Esophagus squamous epithelium (tissue), 5 donors: ENCODE data around the gene TPM1. TPM values are rescaled to one million over a fixed set of nuclear protein-coding genes. Genes with fewer than 3 reads are reported as not detected.

ENCODE experiments used
- DNase-seq: peaks from one replicate; lab custom pipeline; 2025; lab: John Stamatoyannopoulos, UW
- H3K27ac ChIP-seq, 4 donors: fragments of 200-600 bp; sonication (generic); one replicate each; pipeline ENCODE4 v1.5.1; 2016 to 2019; ENCODE audit warnings: mild to moderate bottlenecking in 1 of 4
- H3K27me3 ChIP-seq, 4 donors: fragments of 200-600 bp; sonication (generic); 1 replicate in 3 of 4; 2 replicates in 1 of 4; pipeline versions ENCODE4 v1.5.1 to v1.6.0; 2017 to 2021; ENCODE audit warnings: antibody characterized with exemption in 1 of 4
- H3K36me3 ChIP-seq, 3 donors: fragments of 200-600 bp; sonication (generic); one replicate each; pipeline ENCODE4 v1.5.1; 2016 to 2019
- H3K4me1 ChIP-seq, 3 donors: fragments of 200-600 bp; sonication (generic); one replicate each; pipeline ENCODE4 v1.5.1; 2017 to 2019
- H3K4me3 ChIP-seq, 4 donors: fragments of 200-600 bp; sonication (generic); 1 replicate in 3 of 4; 2 replicates in 1 of 4; pipeline ENCODE4 v1.5.1; 2016 to 2019; ENCODE audit warnings: mild to moderate bottlenecking in 2 of 4, moderate library complexity in 1 of 4
- H3K9me3 ChIP-seq, 3 donors: fragments of 200-600 bp; sonication (generic); one replicate each; pipeline ENCODE4 v1.5.1; 2016 to 2019
- CTCF ChIP-seq, 6 experiments: fragments of 450-650 bp in 4 of 6; fragments of 200-600 bp in 2 of 6; sonication (generic) in 2 of 6; IDR thresholded peaks; one replicate each; pipeline ENCODE4 v1.5.1; 2016 to 2019; ENCODE audit warnings: antibody characterized with exemption in 6 of 6, mild to moderate bottlenecking in 4 of 6, moderate library complexity in 4 of 6
- POLR2A ChIP-seq, 4 donors: fragments of 450-650 bp; IDR thresholded peaks; one replicate each; pipeline ENCODE4 v1.6.1; 2017; ENCODE audit warnings: antibody characterized with exemption in 4 of 4, mild to moderate bottlenecking in 4 of 4, moderate library complexity in 3 of 4
- WGBS, 2 donors: methylation state at CpG; one replicate each; pipeline ENCODE4 v1.1.5; 2018; 5-methylcytosine and 5-hydroxymethylcytosine counted together
- intact Hi-C: fragments of 100-400 bp; cut with DNase I; formaldehyde crosslinking; loops from one replicate; pipeline ENCODE4 v1.15.0; 2022
- total RNA-seq, 4 donors: library from RNA; depleted of rRNA; stranded (reverse); fragments of >200 nt; gene quantifications; one replicate each; pipeline ENCODE4 v1.1.0, GENCODE V29; 2016
- donor health status: DM: yes; HTN: yes; CAD: no.

The TPM1 gene
- total RNA-seq, 4 donors from 2014 or later: 44.3 to 680 (median 138) TPM

GRCh38 chr15:63029676-63030075, 12.9 kb upstream of the TPM1 start:
- Histone ChIP-seq H3K27ac (peak overlapping the region in 1 of 4 donors; percentile 13), H3K9me3 (no peaks in the 10 kb centered on the region), H3K4me3 (peak overlapping the region in 1 of 4 donors; percentile 7), H3K27me3 (no peaks in the 10 kb centered on the region), H3K4me1 (no peaks in the 10 kb centered on the region), H3K36me3 (no peaks in the 10 kb centered on the region)
- intact Hi-C loops: no loop called here
- TF ChIP-seq CTCF (IDR thresholded peaks at IDR 0.05) (no peak), POLR2A (IDR thresholded peaks at IDR 0.05) (no peak)
- 46 to 49% methylated on average over 5 of the region's 5 CpGs for WGBS, 2 donors
- DNase-seq: no peak

- H3K27me3 ChIP-seq: no peaks in the 10 kb centered on the region
- no peaks in the 10 kb centered on the region for H3K4me1 ChIP-seq
- no peaks in the 10 kb centered on the region for H3K9me3 ChIP-seq
- H3K4me3 ChIP-seq: peak overlapping the region in 1 of 4 donors; percentile 7
- TF ChIP-seq POLR2A (IDR thresholded peaks at IDR 0.05): no peak
- TF ChIP-seq CTCF (IDR thresholded peaks at IDR 0.05): no peak
- 47 to 63% methylated on average over 6 of the region's 6 CpGs for WGBS, 2 donors
- peak overlapping the region in 1 of 4 donors; percentile 13 for H3K27ac ChIP-seq
- DNase-seq: no peak
- H3K36me3 ChIP-seq: no peaks in the 10 kb centered on the region
- intact Hi-C loops: no loop called here
Observed at GRCh38 chr15:63030101-63030551, 12.4 kb upstream of the TPM1 start.

- no peaks in the 10 kb centered on the region for H3K4me1 ChIP-seq
- no peak overlapping the region for H3K4me3 ChIP-seq
- H3K27ac ChIP-seq: no peak overlapping the region
- DNase-seq: no peak
- 79 to 93% methylated on average over 2 of the region's 2 CpGs for WGBS, 2 donors
- TF ChIP-seq POLR2A (IDR thresholded peaks at IDR 0.05) (no peak), CTCF (IDR thresholded peaks at IDR 0.05) (no peak)
- no peaks in the 10 kb centered on the region for H3K9me3 ChIP-seq
- H3K27me3 ChIP-seq: no peaks in the 10 kb centered on the region
- intact Hi-C loops: no loop called here
- no peaks in the 10 kb centered on the region for H3K36me3 ChIP-seq
Observed at GRCh38 chr15:63034578-63034977, 8.0 kb upstream of the TPM1 start.

GRCh38 chr15:63035253-63035652, 7.3 kb upstream of the TPM1 start:
- no peak overlapping the region for H3K27ac ChIP-seq
- intact Hi-C loops: no loop called here
- DNase-seq: no peak

GRCh38 chr15:63035977-63036376, 6.6 kb upstream of the TPM1 start:
- no peaks in the 10 kb centered on the region for H3K36me3 ChIP-seq
- TF ChIP-seq CTCF (IDR thresholded peaks at IDR 0.05) (no peak), POLR2A (IDR thresholded peaks at IDR 0.05) (no peak)
- H3K4me3 ChIP-seq: no peak overlapping the region
- no peak for DNase-seq
- intact Hi-C loops: no loop called here
- WGBS, 2 donors: 63 to 90% methylated on average over 2 to 4 of the region's 4 CpGs
- H3K4me1 ChIP-seq: no peaks in the 10 kb centered on the region
- H3K9me3 ChIP-seq: no peaks in the 10 kb centered on the region
- no peak overlapping the region for H3K27ac ChIP-seq
- H3K27me3 ChIP-seq: peaks cover 0 to 8% (median 0%) of the 10 kb centered on the region in 4 donors

More at GRCh38 chr15:63035253-63035652, 7.3 kb upstream of the TPM1 start:
- Histone ChIP-seq H3K9me3 (no peaks in the 10 kb centered on the region), H3K4me3 (no peak overlapping the region), H3K36me3 (no peaks in the 10 kb centered on the region), H3K4me1 (no peaks in the 10 kb centered on the region), H3K27me3 (peaks cover 0 to under 1% (median 0%) of the 10 kb centered on the region in 4 donors)
- 83 to 87% methylated on average over 4 of the region's 4 CpGs for WGBS, 2 donors
- TF ChIP-seq CTCF (IDR thresholded peaks at IDR 0.05) (no peak), POLR2A (IDR thresholded peaks at IDR 0.05) (no peak)
